DND-41 (cell line): ENCODE data around the gene MAPK12.

Experiments used
- ATAC-seq: fragments of 200-7000 bp; cut with Tn5 transposase; 3 replicates; pipeline ENCODE4 v1.9.1; 2021; ENCODE audit warnings: low read depth; ENCODE audit not compliant: insufficient read depth
- DNase-seq: peaks from one replicate; pipeline ENCODE4 v3.0.0-alpha.2; 2020
- H2AFZ ChIP-seq: 2 replicates; pipeline ENCODE4 v1.6.0; 2012; ENCODE audit warnings: low read depth, low read length
- H3K27ac ChIP-seq: 2 replicates; pipeline ENCODE4 v1.5.1; 2012; ENCODE audit warnings: low read length, inconsistent platforms
- H3K27me3 ChIP-seq: fragments of 200-600 bp; sonication (generic); 2 replicates; pipeline ENCODE4 v1.6.0; 2012; ENCODE audit warnings: low read length, mild to moderate bottlenecking, inconsistent platforms; ENCODE audit not compliant: insufficient read depth, poor library complexity
- H3K36me3 ChIP-seq: 2 replicates; pipeline ENCODE4 v1.5.1; 2012; ENCODE audit warnings: low read length, inconsistent platforms; ENCODE audit not compliant: insufficient read depth
- H3K4me1 ChIP-seq: 2 replicates; pipeline ENCODE4 v1.5.1; 2012; ENCODE audit warnings: mild to moderate bottlenecking, low read length; ENCODE audit not compliant: insufficient read depth
- H3K4me2 ChIP-seq: 2 replicates; pipeline ENCODE4 v1.6.0; 2012; ENCODE audit warnings: mild to moderate bottlenecking, moderate library complexity, low read length, inconsistent platforms; ENCODE audit not compliant: insufficient read depth
- H3K4me3 ChIP-seq, 2 experiments: fragments of 200-600 bp in 1 of 2; shearing (Covaris generic) in 1 of 2; 2 replicates each; pipeline ENCODE4 v1.5.1; 2012 to 2016; ENCODE audit warnings: inconsistent platforms in 2 of 2, low read length in 2 of 2, mild to moderate bottlenecking in 2 of 2, low read depth in 1 of 2, moderate library complexity in 1 of 2
- H3K79me2 ChIP-seq: 2 replicates; pipeline ENCODE4 v1.6.0; 2012; ENCODE audit warnings: low read length, inconsistent platforms; ENCODE audit not compliant: insufficient read depth
- H3K9ac ChIP-seq: 2 replicates; pipeline ENCODE4 v1.6.0; 2012; ENCODE audit warnings: low read depth, mild to moderate bottlenecking, inconsistent platforms, low read length, moderate library complexity
- H3K9me3 ChIP-seq: 2 replicates; pipeline ENCODE4 v1.5.1; 2012; ENCODE audit warnings: low read length, moderate library complexity, mild to moderate bottlenecking, inconsistent platforms; ENCODE audit not compliant: insufficient read depth, severe bottlenecking
- H4K20me1 ChIP-seq: 2 replicates; pipeline ENCODE4 v1.6.0; 2012; ENCODE audit warnings: low read length; ENCODE audit not compliant: insufficient read depth
- CTCF ChIP-seq: IDR thresholded peaks from 2 replicates; pipeline ENCODE4 v1.5.1; 2012; ENCODE audit warnings: borderline replicate concordance, low read length, moderate library complexity, mild to moderate bottlenecking; ENCODE audit not compliant: poor library complexity, severe bottlenecking; ENCODE audit errors: extremely low read depth
- EZH2 ChIP-seq: IDR thresholded peaks from 3 replicates; pipeline ENCODE4 v1.6.1; 2012; ENCODE audit warnings: borderline replicate concordance, low read depth, mild to moderate bottlenecking, moderate library complexity, low read length, inconsistent platforms; ENCODE audit not compliant: severe bottlenecking

The MAPK12 gene

GRCh38 chr22:50219800-50220602, 41.5 kb downstream of the MAPK12 start:
- no peak overlapping the region for H3K4me2 ChIP-seq
- H3K9ac ChIP-seq = no peak overlapping the region
- DNase-seq (no peak), ATAC-seq (no peak)
- H2AFZ ChIP-seq = no peak overlapping the region
- no peaks in the 10 kb centered on the region for H3K27me3 ChIP-seq
- H3K4me1 ChIP-seq = no peaks in the 10 kb centered on the region
- peaks cover 61% of the 10 kb centered on the region for H4K20me1 ChIP-seq
- H3K27ac ChIP-seq = no peak overlapping the region
- peaks cover 8% of the 10 kb centered on the region; the same call in 1 of the 2 replicates for H3K79me2 ChIP-seq
- no peaks in the 10 kb centered on the region for H3K9me3 ChIP-seq
- H3K36me3 ChIP-seq = peaks cover 93% of the 10 kb centered on the region
- H3K4me3 ChIP-seq = no peak overlapping the region
- no peak for TF ChIP-seq EZH2
- no peak for TF ChIP-seq CTCF

GRCh38 chr22:50218996-50219727, 42.3 kb downstream of the MAPK12 start:
- no peak overlapping the region for H3K27ac ChIP-seq
- no peak overlapping the region for H3K4me2 ChIP-seq

GRCh38 chr22:50218153-50218995, 43.1 kb downstream of the MAPK12 start:
- Histone ChIP-seq H3K4me1 (no peaks in the 10 kb centered on the region), H2AFZ (no peak overlapping the region), H3K4me3 (no peak overlapping the region), H3K9ac (no peak overlapping the region), H4K20me1 (peaks cover 65% of the 10 kb centered on the region), H3K27me3 (no peaks in the 10 kb centered on the region), H3K36me3 (peaks cover 95% of the 10 kb centered on the region), H3K9me3 (no peaks in the 10 kb centered on the region), H3K27ac (no peak overlapping the region), H3K4me2 (no peak overlapping the region), H3K79me2 (peaks cover 14% of the 10 kb centered on the region)
- ATAC-seq (no peak), DNase-seq (no peak)
- TF ChIP-seq EZH2 (no peak), CTCF (no peak)

More at GRCh38 chr22:50218996-50219727, 42.3 kb downstream of the MAPK12 start:
- peak; percentile 69 for ATAC-seq
- H2AFZ ChIP-seq = no peak overlapping the region
- H4K20me1 ChIP-seq = peaks cover 63% of the 10 kb centered on the region
- peak; percentile 40 for DNase-seq
- peaks cover 96% of the 10 kb centered on the region for H3K36me3 ChIP-seq
- H3K9me3 ChIP-seq = no peaks in the 10 kb centered on the region
- H3K27me3 ChIP-seq = no peaks in the 10 kb centered on the region
- H3K4me3 ChIP-seq = no peak overlapping the region
- H3K9ac ChIP-seq = no peak overlapping the region
- H3K79me2 ChIP-seq = peaks cover 8% of the 10 kb centered on the region; the same call in 1 of the 2 replicates
- TF ChIP-seq EZH2 (no peak), CTCF (no peak)
- no peaks in the 10 kb centered on the region for H3K4me1 ChIP-seq
